ENCODE measurements around the gene WRAP53.
"Not testable (repeated sequence)": the region's sequence is repeated elsewhere in the genome, so short reads cannot be mapped to it uniquely, and the experiment has no call there.

WRAP53 gene

DNA sequence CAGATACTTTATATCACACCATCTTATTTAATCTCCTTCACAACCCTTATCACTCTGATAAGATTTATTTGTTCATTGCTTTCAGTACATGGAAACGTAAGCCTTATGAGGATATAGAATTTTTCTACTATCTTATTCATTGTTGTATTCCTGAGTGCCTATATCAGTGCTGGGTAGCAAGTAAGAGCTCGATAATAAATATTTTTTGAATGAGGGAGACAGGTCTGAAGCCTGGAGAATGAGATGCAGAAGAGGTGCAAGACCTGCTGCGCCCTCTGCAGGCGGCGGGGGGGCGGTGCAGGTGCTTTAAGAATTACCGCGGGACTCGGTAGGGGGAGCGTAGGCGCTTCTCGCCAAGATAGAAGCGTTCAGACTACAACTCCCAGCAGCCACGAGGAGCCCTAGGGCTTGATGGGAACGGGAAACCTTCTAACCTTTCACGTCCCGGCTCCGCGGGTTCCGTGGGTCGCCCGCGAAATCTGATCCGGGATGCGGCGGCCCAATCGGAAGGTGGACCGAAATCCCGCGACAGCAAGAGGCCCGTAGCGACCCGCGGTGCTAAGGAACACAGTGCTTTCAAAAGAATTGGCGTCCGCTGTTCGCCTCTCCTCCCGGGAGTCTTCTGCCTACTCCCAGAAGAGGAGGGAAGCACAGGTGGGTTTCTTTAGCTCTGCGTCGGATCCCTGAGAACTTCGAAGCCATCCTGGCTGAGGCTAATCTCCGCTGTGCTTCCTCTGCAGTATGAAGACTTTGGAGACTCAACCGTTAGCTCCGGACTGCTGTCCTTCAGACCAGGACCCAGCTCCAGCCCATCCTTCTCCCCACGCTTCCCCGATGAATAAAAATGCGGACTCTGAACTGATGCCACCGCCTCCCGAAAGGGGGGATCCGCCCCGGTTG lies at the start of gene WRAP53:
TSS of gene WRAP53 (plus strand) at position 570 of the 900 bp plus-strand sequence. CDS start at position 742, 172 bp downstream.
- Histone ChIP-seq H3K9me3 (ENCODE audit: low read depth, low read length) (no peaks in the 10 kb centered on the region), H3K27ac (peak within 1 kb of the TSS; percentile 99), H3K9ac (ENCODE audit: insufficient read length) (peak within 1 kb of the TSS; percentile 98), H3K36me3 (ENCODE audit: insufficient read depth, low read length) (peaks cover 14% of the 10 kb centered on the region), H3K4me3 (peak within 1 kb of the TSS; percentile 96)
- peak; percentile 39 for TF ChIP-seq FOXP2 (optimal IDR thresholded peaks at IDR 0.05; ENCODE audit: control extremely low read depth, extremely low read length, insufficient read depth)
- TF ChIP-seq POLR2AphosphoS5 (IDR thresholded peaks at IDR 0.05; ENCODE audit: borderline replicate concordance, low read depth, low read length) = peak; percentile 77; the same call in 1 of the 2 replicates
- TF ChIP-seq EZH2 (IDR thresholded peaks at IDR 0.05) = no peak
- peak; percentile 75 for DNase-seq (ENCODE audit: low read depth, low spot score)

DNA sequence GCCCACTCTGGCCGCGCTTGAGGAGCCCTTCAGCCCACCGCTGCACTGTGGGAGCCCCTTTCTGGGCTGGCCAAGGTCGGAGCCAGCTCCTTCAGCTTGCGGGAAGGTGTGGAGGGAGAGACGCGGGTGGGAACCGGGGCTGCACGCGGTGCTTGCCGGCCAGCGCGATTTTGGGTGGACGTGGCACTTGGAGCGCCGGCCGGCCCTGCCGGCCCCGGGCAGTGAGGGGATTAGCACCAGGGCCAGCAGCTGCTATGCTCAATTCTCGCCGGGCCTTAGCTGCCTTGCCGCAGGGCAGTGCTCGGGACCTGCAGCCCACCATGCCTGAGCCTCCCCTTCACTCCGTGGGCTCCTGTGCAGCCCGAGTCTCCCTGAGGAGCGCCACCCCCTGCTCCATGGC lies 47.5 kb upstream of the WRAP53 start:
- no peaks in the 10 kb centered on the region for H3K9me3 ChIP-seq (ENCODE audit: low read depth, low read length)
- H3K4me3 ChIP-seq = no peak overlapping the region
- no peaks in the 10 kb centered on the region for H3K36me3 ChIP-seq (ENCODE audit: insufficient read depth, low read length)
- H3K27ac ChIP-seq = no peak overlapping the region
- no peak for TF ChIP-seq POLR2AphosphoS5 (IDR thresholded peaks at IDR 0.05; ENCODE audit: borderline replicate concordance, low read depth, low read length)
- H3K9ac ChIP-seq (ENCODE audit: insufficient read length) = no peak overlapping the region
- no peak for DNase-seq (ENCODE audit: low read depth, low spot score)

DNA sequence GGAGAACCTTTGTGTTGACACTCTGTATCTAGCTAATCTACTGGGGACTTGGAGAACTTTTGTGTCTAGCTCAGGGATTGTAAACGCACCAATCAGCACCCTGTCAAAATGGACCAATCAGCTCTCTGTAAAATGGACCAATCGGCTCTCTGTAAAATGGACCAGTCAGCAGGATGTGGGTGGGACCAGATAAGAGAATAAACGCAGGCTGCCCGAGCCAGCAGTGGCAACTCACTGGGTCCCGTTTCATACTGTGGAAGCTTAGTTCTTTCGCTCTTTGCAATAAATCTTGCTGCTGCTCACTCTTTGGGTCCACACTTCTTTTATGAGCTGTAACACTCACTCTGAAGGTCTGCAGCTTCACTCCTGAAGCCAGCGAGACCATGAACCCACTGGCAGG lies 46.6 kb upstream of the WRAP53 start:
- DNase-seq (ENCODE audit: low read depth, low spot score); H3K4me3 ChIP-seq; H3K36me3 ChIP-seq (ENCODE audit: insufficient read depth, low read length); H3K27ac ChIP-seq; H3K9me3 ChIP-seq (ENCODE audit: low read depth, low read length); H3K9ac ChIP-seq (ENCODE audit: insufficient read length): not testable (repeated sequence)

DNA sequence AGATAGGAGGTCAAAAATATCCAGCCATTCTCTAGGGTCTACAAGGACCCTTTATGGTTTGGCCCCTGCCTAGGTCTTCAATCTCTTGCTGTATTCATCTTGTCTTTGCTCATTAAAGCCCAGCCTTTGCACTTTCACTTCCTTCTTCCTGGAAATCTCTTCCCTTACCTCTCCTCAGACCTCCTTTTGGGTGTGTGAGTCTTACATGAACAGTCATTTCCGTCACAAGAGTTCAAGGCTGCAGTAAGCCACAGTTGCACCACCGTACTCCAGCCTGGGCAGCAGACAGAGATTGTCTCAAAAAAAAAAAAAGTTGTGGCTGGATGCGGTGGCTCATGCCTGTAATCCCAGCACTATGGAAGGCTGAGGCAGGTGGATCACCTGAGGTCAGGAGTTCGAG lies 43.5 kb upstream of the WRAP53 start:
- H3K36me3 ChIP-seq (ENCODE audit: insufficient read depth, low read length) = no peaks in the 10 kb centered on the region
- no peak overlapping the region for H3K27ac ChIP-seq
- no peak for TF ChIP-seq EZH2 (IDR thresholded peaks at IDR 0.05)
- no peak for TF ChIP-seq FOXP2 (optimal IDR thresholded peaks at IDR 0.05; ENCODE audit: control extremely low read depth, extremely low read length, insufficient read depth)
- no peak for TF ChIP-seq POLR2AphosphoS5 (IDR thresholded peaks at IDR 0.05; ENCODE audit: borderline replicate concordance, low read depth, low read length)
- H3K9me3 ChIP-seq (ENCODE audit: low read depth, low read length) = no peaks in the 10 kb centered on the region
- no peak for DNase-seq (ENCODE audit: low read depth, low spot score)
- H3K4me3 ChIP-seq = no peak overlapping the region
- H3K9ac ChIP-seq (ENCODE audit: insufficient read length) = no peak overlapping the region

DNA sequence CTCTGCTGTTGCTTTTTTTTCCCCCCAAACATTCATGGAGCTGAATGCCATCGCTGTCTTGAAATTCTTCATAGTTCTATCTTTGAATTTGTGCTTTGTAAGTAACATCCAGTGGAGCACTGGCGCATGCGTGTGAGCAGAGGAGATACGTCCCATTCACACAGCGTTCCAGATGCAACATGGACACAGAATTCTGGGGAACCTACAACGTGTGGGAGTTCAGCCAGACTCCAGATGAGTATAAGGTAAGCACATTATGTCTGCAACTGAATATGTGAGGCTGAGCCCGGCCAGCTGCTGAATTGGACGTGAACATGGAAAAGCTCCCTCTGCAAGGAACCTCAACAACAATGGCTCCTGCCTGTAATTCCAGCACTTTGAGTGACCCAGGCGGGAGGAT lies 41.8 kb upstream of the WRAP53 start:
- TF ChIP-seq POLR2AphosphoS5 (IDR thresholded peaks at IDR 0.05; ENCODE audit: borderline replicate concordance, low read depth, low read length) (no peak), FOXP2 (optimal IDR thresholded peaks at IDR 0.05; ENCODE audit: control extremely low read depth, extremely low read length, insufficient read depth) (no peak), EZH2 (IDR thresholded peaks at IDR 0.05) (no peak)
- Histone ChIP-seq H3K9me3 (ENCODE audit: low read depth, low read length) (no peaks in the 10 kb centered on the region), H3K27ac (no peak overlapping the region), H3K36me3 (ENCODE audit: insufficient read depth, low read length) (no peaks in the 10 kb centered on the region), H3K4me3 (no peak overlapping the region), H3K9ac (ENCODE audit: insufficient read length) (no peak overlapping the region)
- no peak for DNase-seq (ENCODE audit: low read depth, low spot score)

DNA sequence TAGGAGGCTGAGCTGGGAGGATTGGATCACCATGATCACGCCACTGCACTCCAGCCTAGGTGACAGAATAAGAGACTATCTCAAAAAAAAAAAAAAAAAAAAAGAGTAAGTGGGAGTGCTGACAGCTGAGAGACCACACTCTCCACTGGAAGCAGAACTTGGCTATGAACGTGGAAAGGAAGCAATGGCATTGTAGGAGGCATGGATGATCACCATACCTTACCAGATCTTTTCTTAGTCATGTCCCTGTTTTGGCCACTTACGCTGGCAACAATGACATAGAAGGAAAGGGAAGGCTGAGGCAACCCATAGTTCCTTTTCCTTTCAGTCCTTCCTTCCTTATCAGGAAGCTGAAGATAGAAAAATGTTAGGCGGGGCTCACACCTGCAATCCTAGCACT lies 41.3 kb upstream of the WRAP53 start:
- TF ChIP-seq FOXP2 (optimal IDR thresholded peaks at IDR 0.05; ENCODE audit: control extremely low read depth, extremely low read length, insufficient read depth) (no peak), POLR2AphosphoS5 (IDR thresholded peaks at IDR 0.05; ENCODE audit: borderline replicate concordance, low read depth, low read length) (no peak), EZH2 (IDR thresholded peaks at IDR 0.05) (no peak)
- no peaks in the 10 kb centered on the region for H3K9me3 ChIP-seq (ENCODE audit: low read depth, low read length)
- H3K27ac ChIP-seq = no peak overlapping the region
- no peaks in the 10 kb centered on the region for H3K36me3 ChIP-seq (ENCODE audit: insufficient read depth, low read length)
- no peak for DNase-seq (ENCODE audit: low read depth, low spot score)
- H3K9ac ChIP-seq (ENCODE audit: insufficient read length) = no peak overlapping the region
- H3K4me3 ChIP-seq = no peak overlapping the region

DNA sequence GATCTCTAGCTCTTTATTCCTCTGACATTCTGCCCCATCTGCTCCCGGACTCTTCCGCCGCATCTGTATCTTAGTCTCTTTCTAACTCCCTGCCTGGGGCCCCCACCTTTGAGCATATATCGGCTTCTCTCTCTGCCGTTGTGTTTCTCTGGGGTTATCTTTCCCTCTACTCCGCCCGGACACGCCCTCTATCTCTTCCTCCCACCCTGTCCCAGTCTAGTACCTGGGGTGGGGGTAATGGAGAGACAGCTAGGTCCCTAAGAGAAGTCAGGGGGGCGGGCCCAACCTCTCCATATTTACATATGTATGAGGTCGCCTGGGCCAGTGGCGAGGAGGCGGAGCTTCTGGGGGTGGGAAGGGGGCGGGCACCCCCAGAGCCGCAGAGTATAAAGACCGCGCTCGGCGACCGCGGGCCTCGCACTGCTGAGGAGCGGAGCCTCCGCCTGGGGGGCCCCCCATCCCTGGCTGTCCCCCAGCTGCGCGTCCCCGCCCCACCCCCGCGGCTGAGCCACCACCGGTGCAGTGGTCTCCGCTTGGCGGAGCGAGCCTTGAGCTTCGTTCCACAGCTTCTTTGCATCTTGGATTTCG lies 37.7 kb upstream of the WRAP53 start, which contains the start of gene ATP1B2:
TSS of gene ATP1B2 (plus strand) at position 418 of the 588 bp plus-strand sequence. CDS start 593 bp downstream, outside the sequence.
- DNase-seq (ENCODE audit: low read depth, low spot score) = peak; percentile 35

DNA sequence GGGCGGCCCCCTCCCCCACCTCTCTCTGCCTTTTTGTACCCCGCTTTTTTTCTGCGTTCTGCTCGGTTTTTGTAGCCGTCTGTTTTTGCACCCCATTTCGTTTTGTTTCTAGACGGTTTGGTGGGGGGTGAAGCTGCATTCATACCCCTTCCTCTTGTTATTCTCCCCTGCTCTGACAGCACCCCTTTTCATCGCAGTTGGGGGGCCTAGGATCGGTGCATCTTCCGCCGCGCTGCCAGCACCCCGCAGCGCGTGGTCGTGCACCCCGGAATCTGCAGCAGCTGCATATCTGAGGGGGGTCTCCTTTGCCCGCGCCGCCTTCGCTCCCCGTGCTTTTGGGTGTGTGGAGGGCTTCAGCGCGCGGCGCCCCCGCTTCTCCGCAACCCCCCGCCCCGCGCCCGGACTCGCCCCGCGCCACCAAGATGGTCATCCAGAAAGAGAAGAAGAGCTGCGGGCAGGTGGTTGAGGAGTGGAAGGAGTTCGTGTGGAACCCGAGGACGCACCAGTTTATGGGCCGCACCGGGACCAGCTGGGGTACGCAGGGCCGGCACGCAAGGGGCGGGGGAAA lies 37.1 kb upstream of the WRAP53 start:
- Histone ChIP-seq H3K9me3 (ENCODE audit: low read depth, low read length) (no peaks in the 10 kb centered on the region), H3K36me3 (ENCODE audit: insufficient read depth, low read length) (no peaks in the 10 kb centered on the region), H3K4me3 (peak overlapping the region; percentile 86), H3K27ac (no peak overlapping the region), H3K9ac (ENCODE audit: insufficient read length) (peak overlapping the region; percentile 57)
- DNase-seq (ENCODE audit: low read depth, low spot score) = no peak
- TF ChIP-seq FOXP2 (optimal IDR thresholded peaks at IDR 0.05; ENCODE audit: control extremely low read depth, extremely low read length, insufficient read depth) (no peak), POLR2AphosphoS5 (IDR thresholded peaks at IDR 0.05; ENCODE audit: borderline replicate concordance, low read depth, low read length) (no peak), EZH2 (IDR thresholded peaks at IDR 0.05) (no peak)

More for the DNA sequence above, 37.7 kb upstream of the WRAP53 start, which contains the start of gene ATP1B2:
- no peaks in the 10 kb centered on the region for H3K36me3 ChIP-seq (ENCODE audit: insufficient read depth, low read length)
- no peak for TF ChIP-seq FOXP2 (optimal IDR thresholded peaks at IDR 0.05; ENCODE audit: control extremely low read depth, extremely low read length, insufficient read depth)
- no peak; the same call in 1 of the 2 replicates for TF ChIP-seq POLR2AphosphoS5 (IDR thresholded peaks at IDR 0.05; ENCODE audit: borderline replicate concordance, low read depth, low read length)
- no peak for TF ChIP-seq EZH2 (IDR thresholded peaks at IDR 0.05)
- no peak within 1 kb of the TSS for H3K27ac ChIP-seq
- H3K9me3 ChIP-seq (ENCODE audit: low read depth, low read length) = no peaks in the 10 kb centered on the region
- peak within 1 kb of the TSS; percentile 57 for H3K9ac ChIP-seq (ENCODE audit: insufficient read length)
- H3K4me3 ChIP-seq = peak within 1 kb of the TSS; percentile 86

Data from SK-N-MC (cell line).